Measurements from ENCODE around the gene ARHGAP5.

GRCh38 chr14:32201193-32201815 lies 124.2 kb downstream of the ARHGAP5 start:
- TF ChIP-seq CTCF (IDR thresholded peaks at IDR 0.05; ENCODE audit: low read length) (no peak), EZH2phosphoT487 (IDR thresholded peaks at IDR 0.05; ENCODE audit: low read length) (no peak), EZH2 (optimal IDR thresholded peaks at IDR 0.05; ENCODE audit: low read depth, low read length) (no peak)
